Epithelial cell of proximal tubule (primary cell): ENCODE data around the gene NTN5. TPM values are rescaled to one million over a fixed set of nuclear protein-coding genes. Genes with fewer than 3 reads are reported as not detected.

ENCODE experiments used
- DNase-seq: peaks from one replicate; pipeline ENCODE4 v3.0.0-alpha.2; 2011; ENCODE audit warnings: low read depth
- H3K4me3 ChIP-seq: 2 replicates; pipeline ENCODE4 v1.5.1; 2011; ENCODE audit warnings: low read depth, mild to moderate bottlenecking, low read length
- total RNA-seq: library from RNA; depleted of rRNA; stranded (reverse); fragments of >200 nt; gene quantifications from 2 replicates; pipeline ENCODE4 v1.2.3, GENCODE V29; 2015
- TF ChIP-seq, protein P1 (sequence below): conservative IDR thresholded peaks from 2 replicates; pipeline ENCODE4 v1.5.1; 2012; ENCODE audit warnings: low read depth, mild to moderate bottlenecking, low read length

NTN5 gene
- total RNA-seq, 1 donor from 2014 or later: not detected

DNA sequence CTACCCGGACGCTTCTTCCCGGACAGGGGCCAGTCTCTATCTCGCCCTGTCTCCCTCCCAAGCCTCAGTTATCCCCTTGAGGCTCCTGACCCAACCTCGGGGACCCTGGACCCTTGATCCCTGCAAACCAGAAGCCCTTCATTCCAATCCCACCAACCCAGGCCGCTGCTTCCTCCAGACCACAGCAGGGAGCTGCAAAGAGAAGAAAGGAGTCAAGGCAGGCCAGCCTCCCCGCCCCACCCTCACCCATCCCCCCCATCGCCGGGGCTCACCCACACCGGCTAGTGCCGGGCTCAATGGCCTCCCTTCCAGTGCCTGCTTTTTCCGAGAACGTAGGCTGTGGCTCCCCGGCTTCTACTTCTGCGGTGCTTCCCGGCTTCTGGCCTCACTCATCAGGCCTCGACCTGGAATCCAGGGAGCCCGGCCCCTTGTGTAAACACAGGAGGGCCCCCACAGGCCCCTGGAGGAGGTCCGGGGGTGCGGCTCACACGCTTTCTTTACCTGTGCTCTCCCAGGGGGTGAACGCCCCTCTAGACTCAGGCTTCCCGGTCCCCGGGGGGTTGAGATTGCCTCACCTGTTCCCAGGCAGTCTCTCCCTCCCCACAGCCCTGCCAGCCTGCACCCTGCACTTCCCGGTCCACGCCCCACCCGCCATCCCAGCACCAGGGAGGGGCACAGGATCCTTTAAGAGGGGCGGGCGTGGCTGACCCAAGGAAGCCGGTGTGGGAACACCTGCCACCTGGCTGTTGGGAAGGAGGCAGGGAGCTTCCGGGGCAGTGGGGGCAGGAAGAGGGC is 58.2 kb downstream of the NTN5 start, which contains the start of gene FAM83E:
Gene FAM83E, minus strand, starts transcription at position 641 of the 795 bp plus-strand sequence. CDS start 1,704 bp downstream, outside the sequence.
- no peak for DNase-seq
- TF ChIP-seq, protein P1, sequence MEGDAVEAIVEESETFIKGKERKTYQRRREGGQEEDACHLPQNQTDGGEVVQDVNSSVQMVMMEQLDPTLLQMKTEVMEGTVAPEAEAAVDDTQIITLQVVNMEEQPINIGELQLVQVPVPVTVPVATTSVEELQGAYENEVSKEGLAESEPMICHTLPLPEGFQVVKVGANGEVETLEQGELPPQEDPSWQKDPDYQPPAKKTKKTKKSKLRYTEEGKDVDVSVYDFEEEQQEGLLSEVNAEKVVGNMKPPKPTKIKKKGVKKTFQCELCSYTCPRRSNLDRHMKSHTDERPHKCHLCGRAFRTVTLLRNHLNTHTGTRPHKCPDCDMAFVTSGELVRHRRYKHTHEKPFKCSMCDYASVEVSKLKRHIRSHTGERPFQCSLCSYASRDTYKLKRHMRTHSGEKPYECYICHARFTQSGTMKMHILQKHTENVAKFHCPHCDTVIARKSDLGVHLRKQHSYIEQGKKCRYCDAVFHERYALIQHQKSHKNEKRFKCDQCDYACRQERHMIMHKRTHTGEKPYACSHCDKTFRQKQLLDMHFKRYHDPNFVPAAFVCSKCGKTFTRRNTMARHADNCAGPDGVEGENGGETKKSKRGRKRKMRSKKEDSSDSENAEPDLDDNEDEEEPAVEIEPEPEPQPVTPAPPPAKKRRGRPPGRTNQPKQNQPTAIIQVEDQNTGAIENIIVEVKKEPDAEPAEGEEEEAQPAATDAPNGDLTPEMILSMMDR: no peak
- H3K4me3 ChIP-seq: no peak within 1 kb of the TSS

DNA sequence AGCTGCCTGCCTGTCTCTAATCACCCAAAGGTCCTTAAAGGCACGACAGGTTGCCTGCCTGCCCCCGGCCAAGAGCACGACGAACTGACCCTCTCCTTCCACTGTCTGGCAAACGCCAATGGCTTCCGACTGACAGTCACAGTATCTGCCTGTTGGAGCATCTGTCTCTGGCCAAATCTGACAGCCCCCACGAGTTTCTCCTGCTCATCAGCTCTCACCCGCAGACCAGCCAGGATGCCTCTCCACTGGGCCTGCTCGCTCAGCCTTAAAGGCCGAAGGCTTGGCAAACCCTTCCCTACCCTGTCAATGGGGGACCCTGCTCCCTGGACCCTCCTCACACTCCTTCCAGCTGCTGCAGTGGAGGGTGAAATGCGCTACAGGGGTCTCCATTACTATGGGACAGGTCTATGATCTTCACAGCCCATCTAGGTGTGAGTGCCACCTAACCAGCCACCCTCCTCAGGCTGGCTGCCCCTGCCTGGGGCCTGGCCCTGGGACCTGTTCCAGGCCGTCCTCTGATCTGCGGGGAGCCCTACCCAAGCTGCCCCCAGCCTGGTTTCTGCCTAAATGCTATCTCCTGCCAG is 58.9 kb downstream of the NTN5 start:
- no peak overlapping the region for H3K4me3 ChIP-seq
- DNase-seq: no peak
- TF ChIP-seq, protein P1: no peak

DNA sequence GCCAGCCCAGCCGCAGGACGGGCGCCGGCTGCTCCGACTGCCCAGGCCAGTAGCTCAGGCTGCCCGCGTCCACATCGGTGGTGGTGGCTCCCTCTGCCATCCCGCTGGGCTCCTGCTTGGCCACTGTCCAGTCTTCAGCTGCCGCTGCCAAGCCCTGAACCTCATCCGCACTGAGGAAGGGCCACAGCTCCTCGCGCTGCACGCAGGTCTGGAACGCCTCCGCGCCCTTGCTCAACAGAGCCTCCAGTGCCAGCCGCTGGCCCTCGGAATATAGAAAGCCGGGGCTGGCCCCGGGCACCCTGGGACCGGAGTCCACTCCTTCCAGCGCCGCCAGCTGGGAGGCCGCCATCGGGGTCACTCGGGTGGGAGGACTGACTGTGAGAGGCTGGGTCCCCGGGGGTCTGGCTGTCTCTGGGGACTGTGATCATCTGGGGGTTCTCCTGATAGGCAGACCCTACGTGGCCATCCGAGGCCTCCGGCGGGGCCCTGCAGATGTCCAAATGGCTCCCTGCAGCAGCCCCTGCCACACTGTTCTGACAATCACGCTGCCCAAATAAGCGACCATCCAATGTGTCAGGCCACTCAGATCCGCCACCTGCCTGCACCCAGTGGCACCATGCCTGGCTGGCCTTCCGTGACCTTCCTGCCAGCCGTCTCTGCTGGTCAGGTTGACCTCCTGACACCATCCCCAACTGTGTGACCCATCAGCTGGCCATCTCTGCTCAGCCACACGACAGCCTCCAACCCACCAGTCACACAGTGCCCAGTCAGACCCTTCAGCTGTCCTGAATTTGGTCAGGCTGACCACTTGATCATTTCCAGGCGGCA is 59.6 kb downstream of the NTN5 start:
- TF ChIP-seq, protein P1: no peak
- H3K4me3 ChIP-seq: no peak overlapping the region
- no peak for DNase-seq

DNA sequence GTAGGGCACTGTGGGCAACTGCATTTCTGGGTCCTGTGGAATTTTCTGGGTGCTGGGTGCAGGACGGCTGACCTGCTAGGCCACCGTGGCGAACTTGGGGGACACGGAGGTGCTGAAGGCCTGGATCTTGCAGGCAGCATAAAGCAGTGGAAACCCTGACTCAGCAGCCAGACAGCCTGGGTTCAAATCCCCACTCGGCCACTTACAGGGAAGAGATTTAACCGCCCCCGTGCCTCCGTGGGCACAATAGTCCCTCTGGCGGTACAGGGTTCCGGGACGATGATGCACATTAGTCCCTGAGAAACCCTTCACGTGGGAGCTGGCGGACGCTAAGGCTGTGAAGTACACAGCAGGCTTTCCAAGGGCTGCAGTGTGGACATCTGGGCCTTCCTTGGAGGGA is 60.9 kb downstream of the NTN5 start:
- no peak overlapping the region for H3K4me3 ChIP-seq
- TF ChIP-seq, protein P1: no peak
- DNase-seq: no peak

Other genes starting within 250 kb of the NTN5 start
- 51.2 and 58.7 TPM in 2 replicates for gene GRWD1, start 227.0 kb downstream of the NTN5 start, total RNA-seq
- 0.06 and 0.07 TPM in 2 replicates for gene KCNJ14, start 217.4 kb downstream of the NTN5 start, total RNA-seq
- gene CYTH2, start 203.6 kb downstream of the NTN5 start, total RNA-seq: 43.6 and 81.6 TPM in 2 replicates
- 1.5 and 4.2 TPM in 2 replicates for gene LMTK3, start 161.2 kb downstream of the NTN5 start, total RNA-seq
- gene SULT2B1, start 120.8 kb downstream of the NTN5 start, total RNA-seq: 0.29 TPM in 1 of 2 replicates, not detected in the other
- gene SPACA4, start 66.3 kb downstream of the NTN5 start, total RNA-seq: not detected in 2 replicates
- gene FAM83E, start 57.9 kb downstream of the NTN5 start, total RNA-seq: 0.14 and 0.40 TPM in 2 replicates
- 2,819 and 2,927 TPM in 2 replicates for gene RPL18, start 53.8 kb downstream of the NTN5 start, total RNA-seq
- 13.0 and 14.5 TPM in 2 replicates for gene SPHK2, start 53.5 kb downstream of the NTN5 start, total RNA-seq
- 1.3 and 5.9 TPM in 2 replicates for gene DBP, start 35.6 kb downstream of the NTN5 start, total RNA-seq
- 0.22 and 6.6 TPM in 2 replicates for gene CA11, start 26.8 kb downstream of the NTN5 start, total RNA-seq
- 0.52 and 0.58 TPM in 2 replicates for gene FUT2, start 23.0 kb upstream of the NTN5 start, total RNA-seq
- gene MAMSTR, start 46.7 kb upstream of the NTN5 start, total RNA-seq: 0.72 and 1.5 TPM in 2 replicates
- gene RASIP1, start 67.6 kb upstream of the NTN5 start, total RNA-seq: 3.5 and 6.9 TPM in 2 replicates
- gene IZUMO1, start 73.9 kb upstream of the NTN5 start, total RNA-seq: not detected in 2 replicates
- 2.9 and 3.0 TPM in 2 replicates for gene FUT1, start 79.6 kb upstream of the NTN5 start, total RNA-seq
- not detected in 2 replicates for gene FGF21, start 82.5 kb upstream of the NTN5 start, total RNA-seq
- 45.5 and 60.7 TPM in 2 replicates for gene BCAT2, start 138.0 kb upstream of the NTN5 start, total RNA-seq
- gene HSD17B14, start 163.5 kb upstream of the NTN5 start, total RNA-seq: 2.2 and 2.8 TPM in 2 replicates
- 1.8 and 5.0 TPM in 2 replicates for gene PLEKHA4, start 195.6 kb upstream of the NTN5 start, total RNA-seq
- gene PPP1R15A, start 199.4 kb upstream of the NTN5 start, total RNA-seq: 23.9 and 32.2 TPM in 2 replicates
- not detected in 2 replicates for gene TULP2, start 225.7 kb upstream of the NTN5 start, total RNA-seq
- 142 and 250 TPM in 2 replicates for gene NUCB1, start 227.3 kb upstream of the NTN5 start, total RNA-seq